ENCODE results near the gene LPA.
"Not testable (repeated sequence)": the region's sequence is repeated elsewhere in the genome, so short reads cannot be mapped to it uniquely, and the experiment has no call there.

Gene LPA

GRCh38 chr6:160662429-160662828, 1.6 kb downstream of the LPA start:
- no peak for DNase-seq (ENCODE audit: low read depth, low spot score)

- DNase-seq (ENCODE audit: low read depth, low spot score) = no peak
Observed at GRCh38 chr6:160661216-160661615, 2.9 kb downstream of the LPA start.

- no peak for DNase-seq (ENCODE audit: low read depth, low spot score)
Observed at GRCh38 chr6:160659562-160659961, 4.5 kb downstream of the LPA start.

GRCh38 chr6:160634706-160635105, 29.4 kb downstream of the LPA start:
- no peak for DNase-seq (ENCODE audit: low read depth, low spot score)

- no peak for DNase-seq (ENCODE audit: low read depth, low spot score)
Observed at GRCh38 chr6:160595838-160596832, 67.9 kb downstream of the LPA start.

GRCh38 chr6:160595297-160595696, 68.8 kb downstream of the LPA start:
- DNase-seq (ENCODE audit: low read depth, low spot score) = not testable (repeated sequence)

- no peak for DNase-seq (ENCODE audit: low read depth, low spot score)
Observed at GRCh38 chr6:160586374-160586773, 77.7 kb downstream of the LPA start.

GRCh38 chr6:160583794-160584193, 80.3 kb downstream of the LPA start:
- DNase-seq (ENCODE audit: low read depth, low spot score) = no peak

- no peak for DNase-seq (ENCODE audit: low read depth, low spot score)
Observed at GRCh38 chr6:160581406-160581805, 82.7 kb downstream of the LPA start.

- not testable (repeated sequence) for DNase-seq (ENCODE audit: low read depth, low spot score)
Observed at GRCh38 chr6:160578515-160578914, 85.6 kb downstream of the LPA start.

GRCh38 chr6:160573943-160574342, 90.1 kb downstream of the LPA start:
- DNase-seq (ENCODE audit: low read depth, low spot score) = no peak

GRCh38 chr6:160571201-160571600, 92.9 kb downstream of the LPA start:
- DNase-seq (ENCODE audit: low read depth, low spot score) = not testable (repeated sequence)

- DNase-seq (ENCODE audit: low read depth, low spot score) = no peak
Observed at GRCh38 chr6:160544802-160545201, 119.3 kb downstream of the LPA start.

GRCh38 chr6:160535270-160535669, 128.8 kb downstream of the LPA start:
- no peak for DNase-seq (ENCODE audit: low read depth, low spot score)

GRCh38 chr6:160534050-160534696, 129.9 kb downstream of the LPA start:
- peak; percentile 28 for DNase-seq (ENCODE audit: low read depth, low spot score)

- DNase-seq (ENCODE audit: low read depth, low spot score) = no peak
Observed at GRCh38 chr6:160532315-160532714, 131.8 kb downstream of the LPA start.

- DNase-seq (ENCODE audit: low read depth, low spot score) = no peak
Observed at GRCh38 chr6:160531826-160532225, 132.2 kb downstream of the LPA start.

GRCh38 chr6:160529524-160529923, 134.6 kb downstream of the LPA start:
- not testable (repeated sequence) for DNase-seq (ENCODE audit: low read depth, low spot score)

- DNase-seq (ENCODE audit: low read depth, low spot score) = no peak
Observed at GRCh38 chr6:160523223-160523622, 140.9 kb downstream of the LPA start.

GRCh38 chr6:160520043-160520904, 143.8 kb downstream of the LPA start:
- peak; percentile 15 for DNase-seq (ENCODE audit: low read depth, low spot score)

- no peak for DNase-seq (ENCODE audit: low read depth, low spot score)
Observed at GRCh38 chr6:160519603-160520042, 144.5 kb downstream of the LPA start.

- DNase-seq (ENCODE audit: low read depth, low spot score) = no peak
Observed at GRCh38 chr6:160519133-160519532, 144.9 kb downstream of the LPA start.
